Measurements from ENCODE around the gene FUCA2. TPM values are rescaled to one million over a fixed set of nuclear protein-coding genes. Genes with fewer than 3 reads are reported as not detected.

Gene FUCA2
- total RNA-seq, 1 donor from 2014 or later, result 18.5 TPM

Other genes starting within 250 kb of the FUCA2 start
- gene ADAT2, start 61.0 kb downstream of the FUCA2 start, total RNA-seq (ENCODE audit: insufficient read depth, low replicate concordance), result 3.4 TPM
- 20.5 TPM for gene PEX3, start 60.9 kb downstream of the FUCA2 start, total RNA-seq (ENCODE audit: insufficient read depth, low replicate concordance)
- 232 TPM for gene PHACTR2, start 166.2 kb upstream of the FUCA2 start, total RNA-seq (ENCODE audit: insufficient read depth, low replicate concordance)

Measured in umbilical cord (tissue), 1 donor.